LNCaP clone FGC (cell line): ENCODE measurements around the gene COA4.

Experiments
- DNase-seq: peaks from one replicate; pipeline ENCODE4 v3.0.0-alpha.2; 2011; ENCODE audit warnings: low read depth
- H3K4me3 ChIP-seq: 2 replicates; pipeline ENCODE4 v1.5.1; 2011; ENCODE audit warnings: mild to moderate bottlenecking, low read depth, low read length, control low read depth
- CTCF ChIP-seq: IDR thresholded peaks from 2 replicates; pipeline ENCODE4 v1.5.1; 2012; ENCODE audit warnings: mild to moderate bottlenecking; ENCODE audit not compliant: control insufficient read depth, insufficient read depth; ENCODE audit errors: extremely low read depth

The COA4 gene

GRCh38 chr11:73876424-73877310 is at the start of gene COA4, which contains the start of gene PAAF1:
Gene COA4, minus strand, starts transcription at chr11:73876846. Its CDS starts 3,468 bp downstream, at chr11:73873378.
Gene PAAF1, plus strand, starts transcription at chr11:73876999. Its CDS starts 23 bp downstream, at chr11:73877022.
- DNase-seq: peak; percentile 93
- no peak for TF ChIP-seq CTCF
- peak within 1 kb of the TSS; percentile 92 for H3K4me3 ChIP-seq

GRCh38 chr11:73921180-73921579 is 44.5 kb upstream of the COA4 start:
- no peak for TF ChIP-seq CTCF
- no peak for DNase-seq
- H3K4me3 ChIP-seq: no peak overlapping the region

- no peak for TF ChIP-seq CTCF
- DNase-seq: peak; percentile 87
- H3K4me3 ChIP-seq: no peak overlapping the region
Measured at GRCh38 chr11:73916435-73916834, 39.8 kb upstream of the COA4 start.

GRCh38 chr11:73914284-73914683 is 37.6 kb upstream of the COA4 start:
- DNase-seq: no peak
- TF ChIP-seq CTCF: no peak
- no peak overlapping the region for H3K4me3 ChIP-seq

- H3K4me3 ChIP-seq: no peak overlapping the region
- no peak for DNase-seq
- TF ChIP-seq CTCF: no peak
Measured at GRCh38 chr11:73913472-73913871, 36.8 kb upstream of the COA4 start.

- H3K4me3 ChIP-seq: no peak overlapping the region
- TF ChIP-seq CTCF: no peak
- no peak for DNase-seq
Measured at GRCh38 chr11:73912026-73912425, 35.4 kb upstream of the COA4 start.
